ENCODE measurements around the gene TEAD1. TPM values are rescaled to one million over a fixed set of nuclear protein-coding genes. Genes with fewer than 3 reads are reported as not detected.

Gene TEAD1
- total RNA-seq, 1 donor from 2014 or later = 88.1 TPM

DNA sequence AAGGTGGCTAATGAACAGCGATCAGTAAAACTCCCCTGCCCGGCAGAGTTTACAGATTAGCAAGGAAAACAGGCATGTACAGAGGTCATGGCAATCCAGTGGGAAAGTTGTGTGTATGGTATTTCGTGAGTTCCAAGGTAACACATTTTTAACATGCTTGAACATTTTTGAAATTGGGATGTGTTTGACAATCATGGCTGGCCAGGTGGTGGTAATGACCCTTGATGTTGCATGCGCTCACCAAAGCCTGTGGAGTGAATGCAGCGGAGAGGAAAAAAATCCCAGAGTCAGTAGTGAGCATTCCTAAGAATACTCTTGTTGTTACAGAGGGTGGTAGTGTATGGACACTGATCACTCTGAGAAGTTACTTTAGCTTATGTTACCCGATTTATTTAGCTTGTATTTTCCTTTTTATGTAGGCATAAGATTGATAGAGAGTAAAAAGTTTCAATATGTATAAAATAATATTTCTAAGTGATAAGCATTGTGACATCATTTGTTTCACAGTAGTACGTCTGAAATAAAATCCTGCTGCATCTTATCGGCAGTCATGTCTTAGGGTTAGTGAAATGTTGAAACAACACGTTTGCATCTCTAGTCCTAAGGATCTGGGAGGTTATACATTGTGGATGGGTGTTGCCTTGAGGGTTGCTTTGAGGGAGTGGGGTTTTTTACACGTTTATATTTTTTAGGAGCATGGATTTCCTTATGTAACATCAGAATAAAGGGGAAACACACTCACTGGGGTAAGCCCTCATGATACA lies 8.7 kb downstream of the TEAD1 start:
- H3K36me3 ChIP-seq (ENCODE audit: control insufficient read depth, insufficient read depth, low read length) = peaks cover 1% of the 10 kb centered on the region
- DNase-seq (ENCODE audit: low read depth) = no peak
- H3K4me3 ChIP-seq (ENCODE audit: low read depth, low read length) = no peak overlapping the region
- H3K27me3 ChIP-seq (ENCODE audit: control insufficient read depth, insufficient read depth, low read length) = no peaks in the 10 kb centered on the region
- no peak for TF ChIP-seq CTCF (IDR thresholded peaks at IDR 0.05; ENCODE audit: insufficient read depth, low read length, poor library complexity, severe bottlenecking)

GRCh38 chr11:12683874-12684273 lies 9.7 kb downstream of the TEAD1 start:
- H3K27me3 ChIP-seq (ENCODE audit: control insufficient read depth, insufficient read depth, low read length) = no peaks in the 10 kb centered on the region
- H3K4me3 ChIP-seq (ENCODE audit: low read depth, low read length) = no peak overlapping the region
- DNase-seq (ENCODE audit: low read depth) = no peak
- no peak for TF ChIP-seq CTCF (IDR thresholded peaks at IDR 0.05; ENCODE audit: insufficient read depth, low read length, poor library complexity, severe bottlenecking)
- peaks cover 1% of the 10 kb centered on the region for H3K36me3 ChIP-seq (ENCODE audit: control insufficient read depth, insufficient read depth, low read length)

DNA sequence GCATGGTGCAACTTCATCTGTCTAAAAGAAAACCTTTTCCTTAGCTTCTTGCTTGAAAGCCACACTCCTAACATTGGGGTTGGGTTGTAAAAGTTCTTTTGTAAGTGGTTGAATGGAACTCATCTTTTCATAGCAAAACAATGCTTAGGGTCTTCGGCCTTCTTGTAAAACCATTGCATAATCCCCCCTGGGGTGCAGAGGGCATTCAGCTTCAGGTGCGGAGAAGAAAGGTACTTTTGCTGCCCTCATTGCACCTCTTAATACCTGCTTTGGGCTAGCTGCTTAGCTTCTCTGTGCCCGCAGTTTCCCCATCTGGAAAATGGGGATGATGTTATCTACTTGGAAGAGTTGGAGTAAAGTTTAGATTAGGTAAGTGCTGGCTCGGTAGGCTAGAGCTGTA lies 10.1 kb downstream of the TEAD1 start:
- H3K4me3 ChIP-seq (ENCODE audit: low read depth, low read length) = no peak overlapping the region
- H3K27me3 ChIP-seq (ENCODE audit: control insufficient read depth, insufficient read depth, low read length) = no peaks in the 10 kb centered on the region
- no peak for TF ChIP-seq CTCF (IDR thresholded peaks at IDR 0.05; ENCODE audit: insufficient read depth, low read length, poor library complexity, severe bottlenecking)

DNA sequence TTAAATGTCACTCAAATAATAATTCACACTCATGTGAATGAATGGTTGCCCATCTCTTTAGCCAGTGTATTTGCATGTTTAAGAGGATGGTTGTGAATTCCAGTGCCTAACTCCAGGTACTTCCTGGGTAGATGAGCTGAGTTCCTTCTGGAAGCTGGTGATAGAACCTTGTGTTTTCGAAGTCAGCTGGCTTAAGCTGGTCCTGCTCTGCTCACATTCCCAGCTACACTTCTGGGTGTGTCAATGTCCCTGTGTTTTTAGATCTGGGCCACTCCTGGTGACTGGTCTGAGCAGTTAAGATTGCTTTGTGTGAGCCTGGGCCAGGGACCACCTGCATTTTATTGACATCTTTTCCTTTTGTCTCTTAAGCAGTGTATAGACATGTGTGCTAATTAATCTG lies 10.6 kb downstream of the TEAD1 start:
- Histone ChIP-seq H3K4me3 (ENCODE audit: low read depth, low read length) (no peak overlapping the region), H3K27me3 (ENCODE audit: control insufficient read depth, insufficient read depth, low read length) (no peaks in the 10 kb centered on the region), H3K36me3 (ENCODE audit: control insufficient read depth, insufficient read depth, low read length) (peaks cover 1% of the 10 kb centered on the region)
- DNase-seq (ENCODE audit: low read depth) = no peak
- no peak for TF ChIP-seq CTCF (IDR thresholded peaks at IDR 0.05; ENCODE audit: insufficient read depth, low read length, poor library complexity, severe bottlenecking)

More for the DNA sequence above, 10.1 kb downstream of the TEAD1 start:
- DNase-seq (ENCODE audit: low read depth) = no peak
- H3K36me3 ChIP-seq (ENCODE audit: control insufficient read depth, insufficient read depth, low read length) = peaks cover 1% of the 10 kb centered on the region

GRCh38 chr11:12685229-12685628 lies 11.0 kb downstream of the TEAD1 start:
- Histone ChIP-seq H3K27me3 (ENCODE audit: control insufficient read depth, insufficient read depth, low read length) (no peaks in the 10 kb centered on the region), H3K36me3 (ENCODE audit: control insufficient read depth, insufficient read depth, low read length) (peaks cover 1% of the 10 kb centered on the region), H3K4me3 (ENCODE audit: low read depth, low read length) (no peak overlapping the region)
- no peak for DNase-seq (ENCODE audit: low read depth)
- TF ChIP-seq CTCF (IDR thresholded peaks at IDR 0.05; ENCODE audit: insufficient read depth, low read length, poor library complexity, severe bottlenecking) = no peak
